Fibroblast of lung (primary cell): ENCODE data around the gene RBM12. TPM values are rescaled to one million over a fixed set of nuclear protein-coding genes. Genes with fewer than 3 reads are reported as not detected.

Experiments
- DNase-seq, 2 donors: peaks; one replicate each; pipeline versions ENCODE4 v3.0.0 to v3.0.0-alpha.2; 2010; ENCODE audit warnings: low read depth in 2 of 2
- H2AFZ ChIP-seq: 2 replicates; pipeline ENCODE4 v1.5.1; 2012; ENCODE audit warnings: low read length, control low read depth, inconsistent platforms
- H3K27ac ChIP-seq: 2 replicates; pipeline ENCODE4 v1.5.1; 2011; ENCODE audit warnings: low read length, control low read depth; ENCODE audit not compliant: insufficient read depth
- H3K27me3 ChIP-seq: 2 replicates; pipeline ENCODE4 v1.5.1; 2011; ENCODE audit warnings: mild to moderate bottlenecking, low read length; ENCODE audit not compliant: control insufficient read depth, insufficient read depth
- H3K36me3 ChIP-seq: 2 replicates; pipeline ENCODE4 v1.5.1; 2011; ENCODE audit warnings: low read length; ENCODE audit not compliant: control insufficient read depth, insufficient read depth
- H3K4me1 ChIP-seq: 2 replicates; pipeline ENCODE4 v1.5.1; 2011; ENCODE audit warnings: low read length; ENCODE audit not compliant: control insufficient read depth, insufficient read depth; ENCODE audit errors: extremely low read depth
- H3K4me2 ChIP-seq: 2 replicates; pipeline ENCODE4 v1.5.1; 2011; ENCODE audit warnings: low read length, control low read depth; ENCODE audit not compliant: insufficient read depth; ENCODE audit errors: extremely low read depth
- H3K4me3 ChIP-seq, 4 experiments: fragments of 200-600 bp in 1 of 4; sonication (generic) in 1 of 4; replicated peaks in 1 of 4; 2 replicates each; pipeline ENCODE4 v1.5.1; 2011 to 2016; ENCODE audit warnings: low read length in 4 of 4, low read depth in 3 of 4, mild to moderate bottlenecking in 3 of 4, control low read depth in 2 of 4, inconsistent platforms in 1 of 4, mixed read lengths in 1 of 4; ENCODE audit not compliant: insufficient read depth in 1 of 4; ENCODE audit errors: control extremely low read depth in 1 of 4
- H3K79me2 ChIP-seq: 2 replicates; pipeline ENCODE4 v1.5.1; 2012; ENCODE audit warnings: mild to moderate bottlenecking, low read length, inconsistent platforms; ENCODE audit not compliant: control insufficient read depth, insufficient read depth
- H3K9ac ChIP-seq: 2 replicates; pipeline ENCODE4 v1.5.1; 2011; ENCODE audit warnings: mild to moderate bottlenecking, low read length, control low read depth; ENCODE audit not compliant: insufficient read depth
- H3K9me3 ChIP-seq: 2 replicates; pipeline ENCODE4 v1.5.1; 2012; ENCODE audit warnings: low read depth, low read length; ENCODE audit not compliant: control insufficient read depth, insufficient read depth
- H4K20me1 ChIP-seq: 2 replicates; pipeline ENCODE4 v1.5.1; 2011; ENCODE audit warnings: low read length; ENCODE audit not compliant: control insufficient read depth, insufficient read depth; ENCODE audit errors: extremely low read depth
- EZH2 ChIP-seq: IDR thresholded peaks from 2 replicates; pipeline ENCODE4 v1.5.1; 2012; ENCODE audit warnings: low read length, control low read depth, mild to moderate bottlenecking; ENCODE audit errors: missing control alignments
- polyA plus RNA-seq, 2 donors: library from polyadenylated mRNA; depleted of rRNA in 1 of 2; stranded (reverse) in 1 of 2; unstranded in 1 of 2; fragments of >200 nt; gene quantifications; 2 replicates each; pipeline ENCODE4 v1.2.1, GENCODE V29; 2011 to 2012; ENCODE audit warnings: missing spikeins in 1 of 2
- total RNA-seq: library from RNA; depleted of rRNA; stranded (reverse); fragments of >200 nt; gene quantifications from 2 replicates; pipeline ENCODE4 v1.2.1, GENCODE V29; 2014
- TF ChIP-seq, protein P1 (sequence below), 2 donors: IDR thresholded peaks in 1 of 2; conservative IDR thresholded peaks in 1 of 2; 1 replicate in 1 of 2; 2 replicates in 1 of 2; pipeline ENCODE4 v1.5.1; 2011 to 2012; ENCODE audit warnings: low read length in 2 of 2, control low read depth in 1 of 2, inconsistent platforms in 1 of 2, low read depth in 1 of 2, mild to moderate bottlenecking in 1 of 2

The RBM12 gene
- total and polyA plus RNA-seq, 2 donors (not counting 1 experiment from before 2014, with no cell fraction given), result 29.9 to 109 TPM

DNA sequence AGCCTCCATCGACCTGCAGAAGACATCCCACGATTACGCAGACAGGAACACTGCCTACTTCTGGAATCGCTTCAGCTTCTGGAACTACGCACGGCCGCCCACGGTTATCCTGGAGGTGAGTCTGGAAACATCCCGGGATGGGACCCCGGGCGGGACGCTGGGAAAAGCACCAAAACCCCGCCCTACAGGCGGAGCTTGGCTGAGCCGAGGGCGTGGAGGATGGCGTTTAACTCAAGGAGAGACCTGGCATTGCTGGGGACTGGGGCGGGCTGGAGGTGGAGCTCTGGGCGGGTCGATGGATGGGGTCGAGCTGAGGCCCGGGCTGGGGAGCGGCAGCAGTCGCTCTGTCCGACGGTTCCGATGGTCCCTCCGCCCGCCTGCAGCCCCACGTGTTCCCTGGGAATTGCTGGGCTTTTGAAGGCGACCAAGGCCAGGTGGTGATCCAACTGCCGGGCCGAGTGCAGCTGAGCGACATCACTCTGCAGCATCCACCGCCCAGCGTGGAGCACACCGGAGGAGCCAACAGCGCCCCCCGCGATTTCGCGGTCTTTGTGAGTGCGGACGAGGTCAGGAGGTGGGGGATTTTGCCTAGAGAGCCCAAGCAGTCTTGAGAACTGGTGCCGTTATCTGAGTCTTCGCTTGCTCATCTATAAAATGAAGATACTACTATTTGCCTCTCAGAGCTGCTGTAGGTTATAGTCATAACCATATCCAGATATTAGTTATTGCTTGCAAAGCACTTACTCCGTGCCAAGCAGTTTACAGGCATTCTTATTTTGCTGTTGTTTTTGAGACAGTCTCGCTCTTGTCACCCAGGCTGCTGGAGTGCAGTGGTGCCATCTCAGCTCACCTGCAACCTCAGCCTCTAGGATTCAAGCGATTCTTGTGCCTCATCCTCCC lies 45.3 kb downstream of the RBM12 start:
- Histone ChIP-seq H3K9me3 (no peaks in the 10 kb centered on the region), H3K27ac (no peak overlapping the region), H3K4me2 (peak overlapping the region; percentile 72), H3K4me1 (peaks cover 16% of the 10 kb centered on the region), H3K36me3 (peaks cover 8% of the 10 kb centered on the region), H2AFZ (peak overlapping the region; percentile 29), H3K9ac (no peak overlapping the region), H4K20me1 (no peaks in the 10 kb centered on the region), H3K27me3 (no peaks in the 10 kb centered on the region), H3K4me3 (peak overlapping the region; percentile 54 to 71 (median 62)), H3K79me2 (no peaks in the 10 kb centered on the region)
- TF ChIP-seq, protein P1, sequence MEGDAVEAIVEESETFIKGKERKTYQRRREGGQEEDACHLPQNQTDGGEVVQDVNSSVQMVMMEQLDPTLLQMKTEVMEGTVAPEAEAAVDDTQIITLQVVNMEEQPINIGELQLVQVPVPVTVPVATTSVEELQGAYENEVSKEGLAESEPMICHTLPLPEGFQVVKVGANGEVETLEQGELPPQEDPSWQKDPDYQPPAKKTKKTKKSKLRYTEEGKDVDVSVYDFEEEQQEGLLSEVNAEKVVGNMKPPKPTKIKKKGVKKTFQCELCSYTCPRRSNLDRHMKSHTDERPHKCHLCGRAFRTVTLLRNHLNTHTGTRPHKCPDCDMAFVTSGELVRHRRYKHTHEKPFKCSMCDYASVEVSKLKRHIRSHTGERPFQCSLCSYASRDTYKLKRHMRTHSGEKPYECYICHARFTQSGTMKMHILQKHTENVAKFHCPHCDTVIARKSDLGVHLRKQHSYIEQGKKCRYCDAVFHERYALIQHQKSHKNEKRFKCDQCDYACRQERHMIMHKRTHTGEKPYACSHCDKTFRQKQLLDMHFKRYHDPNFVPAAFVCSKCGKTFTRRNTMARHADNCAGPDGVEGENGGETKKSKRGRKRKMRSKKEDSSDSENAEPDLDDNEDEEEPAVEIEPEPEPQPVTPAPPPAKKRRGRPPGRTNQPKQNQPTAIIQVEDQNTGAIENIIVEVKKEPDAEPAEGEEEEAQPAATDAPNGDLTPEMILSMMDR (conservative IDR thresholded peaks at IDR 0.05 in 1 of 2, IDR thresholded peaks at IDR 0.05 in 1 of 2; ENCODE audit: low read depth in 1 of 2, low read length in 2 of 2), result peak; percentile 16 to 39
- TF ChIP-seq EZH2, result no peak
- peak; percentile 78 to 79 for DNase-seq

DNA sequence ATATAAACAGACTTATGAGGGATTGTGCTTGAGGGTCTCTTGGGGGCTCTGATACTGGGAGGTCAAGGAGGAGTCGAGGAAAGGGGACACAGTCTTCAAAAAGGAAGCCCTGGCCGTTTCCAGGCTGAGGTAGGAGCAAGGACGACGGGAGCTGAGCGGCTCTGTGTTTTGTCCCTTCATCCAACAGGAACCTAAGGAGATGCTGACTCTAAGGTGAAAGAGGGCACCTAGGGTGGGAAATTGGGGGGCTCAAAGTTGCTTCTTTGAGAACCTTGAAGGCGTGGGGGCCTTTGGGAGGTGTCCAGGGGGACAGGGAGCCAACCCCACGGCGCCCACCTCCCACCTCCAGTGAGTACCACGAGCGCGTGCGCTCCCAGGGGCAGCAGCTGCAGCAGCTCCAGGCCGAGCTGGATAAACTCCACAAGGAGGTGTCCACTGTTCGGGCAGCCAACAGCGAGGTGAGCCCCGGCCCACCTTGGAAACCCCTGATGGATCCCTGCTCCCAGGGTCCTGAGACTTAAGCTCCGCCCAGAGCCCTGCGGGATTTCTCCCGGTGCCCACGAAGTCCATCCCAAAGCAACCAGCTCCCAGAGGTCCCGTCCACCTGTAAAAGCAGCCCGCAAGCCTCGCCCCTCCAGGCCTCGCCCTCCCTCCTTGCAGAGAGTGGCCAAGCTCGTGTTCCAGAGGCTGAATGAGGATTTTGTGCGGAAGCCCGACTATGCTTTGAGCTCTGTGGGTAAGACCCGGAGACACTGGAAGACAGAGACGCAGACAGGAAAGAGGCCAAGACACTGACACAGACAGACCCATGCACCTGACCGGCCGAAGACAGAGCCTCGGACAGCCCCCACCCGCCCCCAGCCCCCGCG lies 46.2 kb downstream of the RBM12 start:
- Histone ChIP-seq H3K27ac (peak overlapping the region; percentile 43), H3K9me3 (no peaks in the 10 kb centered on the region), H3K79me2 (no peaks in the 10 kb centered on the region), H3K36me3 (peaks cover 8% of the 10 kb centered on the region), H2AFZ (peak overlapping the region; percentile 39), H3K4me2 (peak overlapping the region; percentile 97), H4K20me1 (no peaks in the 10 kb centered on the region), H3K4me3 (peak overlapping the region; percentile 54 to 71 (median 62)), H3K27me3 (no peaks in the 10 kb centered on the region), H3K4me1 (peaks cover 16% of the 10 kb centered on the region), H3K9ac (peak overlapping the region; percentile 40)
- TF ChIP-seq, protein P1 (conservative IDR thresholded peaks at IDR 0.05 in 1 of 2, IDR thresholded peaks at IDR 0.05 in 1 of 2; ENCODE audit: low read depth in 1 of 2, low read length in 2 of 2), result no peak
- no peak for TF ChIP-seq EZH2
- peak; percentile 15 to 23 for DNase-seq
